RPMI8226 (cell line): ENCODE results near the gene NIT1.

ENCODE experiments used
- DNase-seq: peaks from one replicate; pipeline ENCODE4 v3.0.0-alpha.2; 2015

Gene NIT1

GRCh38 chr1:161158316-161159010, 40.6 kb downstream of the NIT1 start:
- DNase-seq: no peak

GRCh38 chr1:161159087-161159912, 41.4 kb downstream of the NIT1 start, which contains the start of gene USP21:
USP21 (plus strand) TSS chr1:161159500; CDS start chr1:161160641, 1,141 bp downstream.
- peak; percentile 97 for DNase-seq

GRCh38 chr1:161159913-161160243, 42.0 kb downstream of the NIT1 start:
- DNase-seq: no peak

- DNase-seq: no peak
These were observed 42.8 kb downstream of the NIT1 start for GRCh38 chr1:161160671-161161145.

- no peak for DNase-seq
These were observed 43.7 kb downstream of the NIT1 start for GRCh38 chr1:161161652-161162051.

GRCh38 chr1:161162052-161162451, 44.1 kb downstream of the NIT1 start:
- no peak for DNase-seq

- no peak for DNase-seq
These were observed 44.9 kb downstream of the NIT1 start for GRCh38 chr1:161162806-161163205.

- no peak for DNase-seq
These were observed 45.9 kb downstream of the NIT1 start for GRCh38 chr1:161163793-161164192.

- DNase-seq: no peak
These were observed 47.2 kb downstream of the NIT1 start for GRCh38 chr1:161164901-161165610.

- DNase-seq: peak; percentile 99
These were observed 48.1 kb downstream of the NIT1 start, which contains the start of gene PPOX for GRCh38 chr1:161165742-161166668. PPOX (plus strand) TSS chr1:161166426; CDS start chr1:161166848, 422 bp downstream.

- DNase-seq: peak; percentile 48
These were observed 49.0 kb downstream of the NIT1 start for GRCh38 chr1:161166669-161167548.

- DNase-seq: no peak
These were observed 51.0 kb downstream of the NIT1 start for GRCh38 chr1:161168906-161169305.
